ENCODE results near the gene C4B.
"Not testable (repeated sequence)": the region's sequence is repeated elsewhere in the genome, so short reads cannot be mapped to it uniquely, and the experiment has no call there.

The C4B gene

DNA sequence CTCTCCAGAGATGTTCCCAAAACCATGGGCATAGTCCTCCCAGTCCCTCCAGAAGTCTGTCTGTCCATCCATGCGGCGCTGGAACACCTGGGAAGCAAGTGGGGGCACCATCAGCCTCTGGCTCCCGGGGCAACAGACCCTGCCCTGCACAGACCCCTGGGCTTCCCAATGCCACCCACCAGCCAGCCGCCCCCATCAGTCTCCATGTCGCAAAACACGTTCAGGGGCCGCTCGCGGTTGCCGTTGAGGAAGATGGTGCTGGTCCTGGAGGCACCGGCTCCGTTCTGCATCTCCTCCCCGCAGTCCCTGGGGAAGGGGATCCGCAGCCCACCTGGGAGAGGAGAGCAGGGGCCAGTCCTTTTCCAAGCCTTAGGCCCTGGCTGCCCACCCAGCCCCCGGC lies 27.7 kb downstream of the C4B start:
- DNase-seq (ENCODE audit: low read depth); H3K4me3 ChIP-seq (ENCODE audit: low read length): not testable (repeated sequence)

DNA sequence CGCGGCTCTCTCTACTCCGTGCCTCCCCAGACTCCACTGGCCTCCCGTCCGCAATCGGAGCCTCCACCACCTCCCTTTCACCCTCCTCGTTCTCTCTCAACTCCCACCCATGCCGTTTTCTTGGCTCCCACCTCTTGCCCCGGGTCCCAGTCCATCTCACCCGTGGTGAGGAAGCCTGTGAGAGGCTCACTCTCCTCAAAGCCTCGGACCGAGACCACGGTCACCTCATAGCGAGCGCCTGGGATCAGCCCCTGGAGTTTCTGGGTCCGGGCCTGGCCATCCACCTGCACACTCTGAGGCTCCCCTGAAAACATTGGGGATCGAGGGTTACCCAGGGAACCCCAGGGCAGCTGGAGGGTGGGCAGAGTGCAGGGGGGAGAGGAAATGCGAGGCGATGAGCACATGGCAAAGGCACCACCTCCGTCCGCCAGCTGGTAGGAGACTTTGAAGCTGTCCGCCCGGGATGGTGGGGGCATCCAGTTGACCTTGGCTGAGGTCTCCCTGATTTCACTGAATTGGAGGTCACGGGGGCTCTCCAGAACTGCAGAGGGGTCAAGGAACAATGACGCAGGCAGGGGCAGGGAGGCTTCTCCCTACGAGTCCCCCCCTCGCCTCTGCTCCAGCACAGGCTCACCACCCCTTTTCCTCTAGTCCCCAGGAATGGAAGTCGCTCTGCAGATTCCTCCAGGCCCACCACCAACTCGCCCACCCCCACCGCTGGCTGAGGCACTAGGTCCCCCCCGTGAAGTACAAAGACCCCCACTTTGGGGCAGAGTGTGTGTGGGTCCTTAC lies 29.2 kb downstream of the C4B start:
- DNase-seq (ENCODE audit: low read depth); H3K4me3 ChIP-seq (ENCODE audit: low read length): not testable (repeated sequence)

DNA sequence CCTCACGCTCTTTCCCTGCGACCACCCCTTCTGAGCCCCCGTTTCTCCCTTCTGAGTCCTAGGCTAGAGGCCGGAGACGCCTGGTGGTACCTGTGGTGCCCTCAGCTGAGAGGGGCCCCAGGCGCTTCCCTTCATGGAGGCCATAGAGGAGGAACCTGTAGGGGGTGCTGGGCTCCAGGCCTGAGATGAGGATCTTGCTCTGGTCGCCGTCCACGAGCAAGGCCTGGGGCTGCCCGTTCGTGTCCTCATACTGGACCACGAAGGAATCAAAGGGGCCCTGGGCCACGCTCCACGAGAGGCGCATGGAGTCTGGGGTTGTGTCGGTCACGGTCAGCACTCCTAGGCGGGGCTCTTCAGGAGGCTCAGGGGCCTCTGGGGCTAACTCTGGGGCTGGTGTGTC lies 30.3 kb downstream of the C4B start:
- DNase-seq (ENCODE audit: low read depth); H3K4me3 ChIP-seq (ENCODE audit: low read length): not testable (repeated sequence)

DNA sequence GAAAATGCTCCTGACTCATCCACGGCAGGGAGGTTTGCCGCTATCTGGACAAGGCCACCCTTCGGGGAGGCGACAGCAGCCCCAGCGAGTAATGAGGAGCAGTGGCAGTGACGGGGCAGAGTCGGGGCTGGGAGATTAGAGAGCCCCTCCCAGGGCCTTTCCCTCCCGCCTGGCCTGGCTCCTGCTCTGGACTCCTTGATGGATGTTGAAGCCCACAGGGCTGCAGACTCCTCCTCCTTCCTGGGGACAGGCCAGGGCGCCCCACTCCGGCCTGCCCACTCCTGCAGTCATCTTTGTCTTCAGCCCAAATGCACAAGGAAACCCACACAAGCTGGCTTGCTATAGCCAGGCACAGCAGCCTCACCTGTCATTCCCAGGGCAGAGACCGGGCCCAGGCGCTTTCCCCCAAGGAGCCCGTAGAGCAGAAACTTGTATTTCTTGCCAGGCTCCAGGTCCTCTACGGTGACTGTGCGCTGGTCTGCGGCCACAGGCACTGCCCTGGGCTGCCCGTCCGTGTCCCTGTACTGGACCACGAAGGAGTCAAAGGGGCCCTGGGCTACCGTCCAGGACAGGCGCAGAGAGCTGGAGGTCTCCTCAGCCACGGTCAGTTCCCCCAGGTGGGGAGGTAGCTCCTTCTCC lies 31.3 kb downstream of the C4B start:
- TF ChIP-seq, protein P1, sequence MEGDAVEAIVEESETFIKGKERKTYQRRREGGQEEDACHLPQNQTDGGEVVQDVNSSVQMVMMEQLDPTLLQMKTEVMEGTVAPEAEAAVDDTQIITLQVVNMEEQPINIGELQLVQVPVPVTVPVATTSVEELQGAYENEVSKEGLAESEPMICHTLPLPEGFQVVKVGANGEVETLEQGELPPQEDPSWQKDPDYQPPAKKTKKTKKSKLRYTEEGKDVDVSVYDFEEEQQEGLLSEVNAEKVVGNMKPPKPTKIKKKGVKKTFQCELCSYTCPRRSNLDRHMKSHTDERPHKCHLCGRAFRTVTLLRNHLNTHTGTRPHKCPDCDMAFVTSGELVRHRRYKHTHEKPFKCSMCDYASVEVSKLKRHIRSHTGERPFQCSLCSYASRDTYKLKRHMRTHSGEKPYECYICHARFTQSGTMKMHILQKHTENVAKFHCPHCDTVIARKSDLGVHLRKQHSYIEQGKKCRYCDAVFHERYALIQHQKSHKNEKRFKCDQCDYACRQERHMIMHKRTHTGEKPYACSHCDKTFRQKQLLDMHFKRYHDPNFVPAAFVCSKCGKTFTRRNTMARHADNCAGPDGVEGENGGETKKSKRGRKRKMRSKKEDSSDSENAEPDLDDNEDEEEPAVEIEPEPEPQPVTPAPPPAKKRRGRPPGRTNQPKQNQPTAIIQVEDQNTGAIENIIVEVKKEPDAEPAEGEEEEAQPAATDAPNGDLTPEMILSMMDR (conservative IDR thresholded peaks at IDR 0.05; ENCODE audit: low read length) = no peak
- H3K4me3 ChIP-seq (ENCODE audit: low read length) = no peak overlapping the region
- DNase-seq (ENCODE audit: low read depth) = no peak

- TF ChIP-seq, protein P1 (conservative IDR thresholded peaks at IDR 0.05; ENCODE audit: low read length) = peak; percentile 13; the same call in 1 of the 2 replicates
- DNase-seq (ENCODE audit: low read depth) = peak; percentile 11
- no peak overlapping the region for H3K4me3 ChIP-seq (ENCODE audit: low read length)
These were observed 32.0 kb downstream of the C4B start for GRCh38 chr6:32046450-32047083.

- no peak overlapping the region for H3K4me3 ChIP-seq (ENCODE audit: low read length)
- TF ChIP-seq, protein P1 (conservative IDR thresholded peaks at IDR 0.05; ENCODE audit: low read length) = no peak
- DNase-seq (ENCODE audit: low read depth) = no peak
These were observed 32.5 kb downstream of the C4B start for GRCh38 chr6:32047084-32047478.

- no peak for DNase-seq (ENCODE audit: low read depth)
- no peak overlapping the region for H3K4me3 ChIP-seq (ENCODE audit: low read length)
- TF ChIP-seq, protein P1 (conservative IDR thresholded peaks at IDR 0.05; ENCODE audit: low read length) = no peak
These were observed 32.9 kb downstream of the C4B start for GRCh38 chr6:32047539-32047854.

DNA sequence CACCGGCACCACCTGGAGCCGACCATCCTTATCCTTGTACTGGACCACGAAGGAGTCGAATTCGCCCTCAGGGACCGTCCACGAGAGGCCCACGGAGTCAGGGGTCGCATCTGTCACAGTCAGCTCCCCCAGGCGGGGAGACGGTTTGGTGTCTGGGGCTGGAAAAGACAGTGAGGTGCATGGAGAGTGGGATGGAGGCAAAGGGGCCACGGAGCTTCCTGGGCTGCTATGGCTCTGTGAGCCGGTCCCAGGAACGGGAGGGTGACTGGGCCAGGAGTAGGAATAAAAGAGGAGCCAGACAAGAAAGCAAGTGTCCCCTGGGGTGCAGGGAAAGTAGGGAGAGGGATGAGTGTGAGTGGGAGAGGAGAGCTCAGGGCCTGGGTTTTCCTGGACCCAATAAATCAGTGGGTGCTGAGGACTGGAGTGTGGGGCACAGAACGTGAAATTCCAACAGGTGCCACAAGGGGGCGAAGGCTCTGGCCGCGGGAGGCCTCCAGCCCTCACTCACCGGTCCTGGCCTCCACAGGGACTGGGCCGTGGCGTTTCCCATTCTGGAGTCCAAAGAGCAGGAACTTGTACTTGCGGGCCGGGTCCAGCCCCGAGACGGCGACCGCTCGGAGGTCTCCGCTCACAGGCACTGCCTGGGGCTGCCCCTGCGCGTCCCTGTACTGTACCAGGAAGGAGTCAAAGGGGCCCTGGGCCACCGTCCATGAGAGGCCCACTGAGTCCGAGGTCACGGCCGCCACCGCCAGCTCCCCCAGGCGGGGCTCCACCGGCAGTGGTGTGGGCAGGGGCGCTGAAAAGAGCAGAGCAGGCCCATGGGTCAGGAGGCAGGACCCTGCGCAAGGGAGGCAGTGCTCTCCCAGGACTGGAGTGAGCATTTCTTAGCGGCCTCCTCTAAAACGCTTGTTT lies 33.5 kb downstream of the C4B start:
- TF ChIP-seq, protein P1 (conservative IDR thresholded peaks at IDR 0.05; ENCODE audit: low read length) = peak; percentile 77
- DNase-seq (ENCODE audit: low read depth) = peak; percentile 47
- no peak overlapping the region for H3K4me3 ChIP-seq (ENCODE audit: low read length)

DNA sequence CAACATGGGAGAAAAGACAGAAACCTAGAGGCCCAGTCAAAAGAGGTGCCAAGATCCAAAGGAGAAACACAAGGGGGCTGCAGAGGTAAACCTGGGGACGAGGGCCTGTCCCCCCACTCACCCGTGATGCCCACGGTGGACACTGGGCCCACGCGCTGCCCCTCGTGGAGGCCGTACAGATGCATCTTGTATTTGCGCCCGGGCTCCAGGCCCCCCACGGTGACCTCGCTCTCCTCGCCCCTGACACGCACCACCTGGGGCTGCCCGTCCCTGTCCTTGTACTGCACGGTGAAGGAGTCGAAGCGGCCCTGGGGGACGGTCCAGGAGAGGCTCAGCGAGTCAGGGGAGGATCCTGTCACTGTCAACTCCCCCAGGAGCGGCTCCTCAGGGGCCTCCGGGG lies 34.6 kb downstream of the C4B start:
- not testable (repeated sequence) for DNase-seq (ENCODE audit: low read depth); H3K4me3 ChIP-seq (ENCODE audit: low read length)

DNA sequence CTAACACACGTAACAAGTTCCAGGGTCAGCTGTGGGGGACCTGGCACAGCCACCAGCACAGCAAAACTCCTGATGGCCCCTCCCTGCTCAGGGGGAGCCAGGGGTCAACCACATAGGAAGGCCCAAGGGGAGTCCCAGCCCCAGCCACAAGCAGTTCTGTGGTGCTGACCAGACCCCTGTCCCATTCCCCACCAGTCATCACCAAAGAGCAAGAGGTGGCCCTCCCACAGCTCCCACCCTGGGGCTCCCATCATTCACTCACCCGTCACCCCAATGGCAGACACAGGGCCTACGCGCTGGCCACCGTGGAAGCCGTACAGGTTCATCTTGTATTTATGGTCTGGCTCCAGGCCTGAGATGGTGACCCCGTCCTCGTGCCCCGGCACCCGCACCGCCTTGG lies 35.1 kb downstream of the C4B start:
- not testable (repeated sequence) for H3K4me3 ChIP-seq (ENCODE audit: low read length); DNase-seq (ENCODE audit: low read depth)

All from AG10803 (cell line).